ENCODE measurements around the gene RPS6KA5.

Gene RPS6KA5

DNA sequence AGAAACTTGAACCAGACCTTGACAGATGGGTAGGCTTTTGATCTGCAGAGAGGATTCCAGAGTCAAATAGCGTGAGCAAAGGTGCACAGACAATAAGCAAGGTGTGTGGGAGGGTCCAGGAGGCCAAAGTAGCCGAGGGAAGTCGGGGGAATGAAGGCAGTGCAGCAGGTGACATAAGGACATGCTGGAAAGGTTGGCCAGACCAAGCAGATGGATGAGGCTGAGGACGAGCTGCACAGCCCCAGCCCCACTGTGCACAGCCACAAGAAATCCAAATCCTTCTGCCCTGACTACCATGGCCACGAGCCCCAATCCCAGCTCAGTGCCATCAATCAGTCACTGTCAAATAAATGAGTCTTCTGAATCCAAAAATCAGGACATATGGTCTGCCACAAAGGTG, 249.6 kb downstream of the RPS6KA5 start:
- DNase-seq (ENCODE audit: insufficient read length, low spot score) (no peak), FAIRE-seq (no peak)
- TF ChIP-seq POLR2A (IDR thresholded peaks at IDR 0.05; ENCODE audit: low read depth, low read length) (no peak), POLR2AphosphoS5 (IDR thresholded peaks at IDR 0.05; ENCODE audit: low read depth, low read length) (no peak), POU2F2 (IDR thresholded peaks at IDR 0.05; ENCODE audit: low read depth, low read length) (no peak), PAX5 (IDR thresholded peaks at IDR 0.05; ENCODE audit: insufficient read depth, low read length, severe bottlenecking) (no peak), TAF1 (IDR thresholded peaks at IDR 0.05; ENCODE audit: low read depth, low read length) (no peak), SPI1 (IDR thresholded peaks at IDR 0.05; ENCODE audit: low read depth, low read length) (no peak)

DNA sequence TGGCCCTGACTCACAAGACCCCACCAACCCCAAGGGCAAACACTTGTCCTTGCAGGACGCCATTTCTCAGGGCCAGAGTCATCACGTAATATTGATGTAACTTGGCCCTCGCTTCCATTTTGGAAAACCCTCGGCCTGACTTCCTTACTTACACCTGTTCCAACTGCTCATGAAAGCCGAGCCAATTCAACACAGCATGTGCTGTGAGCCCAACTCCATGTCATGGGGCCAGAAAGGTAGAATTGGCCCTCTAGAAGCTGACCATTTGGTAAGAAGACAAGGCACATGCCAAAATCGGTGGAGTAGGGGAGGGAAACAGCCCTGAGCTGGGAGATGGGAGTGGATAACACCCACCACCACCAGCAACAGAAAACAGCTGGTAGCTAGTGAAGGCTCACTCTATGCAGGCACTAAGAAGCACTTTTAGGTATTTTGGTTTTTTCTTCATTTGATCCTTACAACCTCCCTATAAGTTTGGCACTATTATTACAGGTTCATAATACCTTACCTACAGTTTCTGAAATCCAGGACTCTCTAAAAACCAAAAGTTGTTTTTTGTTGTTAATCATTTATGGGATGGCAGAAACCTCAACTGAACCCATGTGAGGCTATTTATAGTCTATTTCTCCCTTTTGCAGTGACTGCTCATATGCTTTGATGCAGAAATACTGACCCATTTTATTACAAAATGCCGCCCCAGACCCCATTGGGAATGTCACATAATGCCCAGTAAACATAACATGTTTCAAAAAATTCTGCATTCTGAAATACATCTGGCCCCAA, 250.7 kb downstream of the RPS6KA5 start:
- no peak for TF ChIP-seq SPI1 (IDR thresholded peaks at IDR 0.05; ENCODE audit: low read depth, low read length)
- TF ChIP-seq PAX5 (IDR thresholded peaks at IDR 0.05; ENCODE audit: insufficient read depth, low read length, severe bottlenecking) = no peak
- no peak for TF ChIP-seq POLR2AphosphoS5 (IDR thresholded peaks at IDR 0.05; ENCODE audit: low read depth, low read length)
- TF ChIP-seq POU2F2 (IDR thresholded peaks at IDR 0.05; ENCODE audit: low read depth, low read length) = no peak
- no peak for TF ChIP-seq POLR2A (IDR thresholded peaks at IDR 0.05; ENCODE audit: low read depth, low read length)
- no peak for TF ChIP-seq TAF1 (IDR thresholded peaks at IDR 0.05; ENCODE audit: low read depth, low read length)
- no peak for DNase-seq (ENCODE audit: insufficient read length, low spot score)
- no peak for FAIRE-seq

DNA sequence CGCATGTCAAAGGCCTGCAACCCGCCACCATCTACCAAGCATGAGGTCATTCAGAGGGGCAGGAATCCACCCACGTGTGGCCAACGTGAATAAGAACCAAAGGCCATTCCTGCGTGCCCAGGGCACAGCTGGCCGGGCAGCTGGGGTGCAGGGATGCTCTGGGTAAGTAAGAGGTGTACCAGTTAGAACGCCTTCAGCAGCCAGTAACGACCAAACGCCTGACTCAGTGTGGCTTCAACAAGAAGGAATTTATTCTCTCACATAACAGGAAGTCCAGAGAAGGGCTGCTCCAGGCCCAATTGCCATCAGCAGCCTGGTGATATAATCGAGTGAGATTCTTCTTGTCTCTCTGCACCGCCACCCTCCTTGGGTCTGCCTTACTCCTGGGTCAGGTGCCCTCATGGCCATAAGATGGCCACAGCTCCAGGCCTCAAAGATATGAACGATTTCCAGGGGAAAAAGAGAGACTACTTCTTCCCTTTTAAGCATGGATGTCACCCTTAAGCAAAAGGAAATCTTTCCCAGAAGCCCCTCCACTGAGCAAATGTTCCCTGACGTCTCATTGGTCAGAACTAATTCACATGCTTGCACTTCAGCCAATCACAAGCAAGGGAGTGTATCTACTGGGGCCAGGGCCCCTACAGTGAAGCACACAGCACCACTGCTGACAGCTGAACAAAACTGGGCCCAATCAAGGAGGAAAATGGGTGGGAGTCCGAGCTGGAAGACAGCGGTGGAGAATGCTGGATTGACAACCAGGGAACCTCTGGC, 251.5 kb downstream of the RPS6KA5 start:
- DNase-seq (ENCODE audit: insufficient read length, low spot score) (no peak), FAIRE-seq (no peak)
- TF ChIP-seq SPI1 (IDR thresholded peaks at IDR 0.05; ENCODE audit: low read depth, low read length) (no peak), POLR2A (IDR thresholded peaks at IDR 0.05; ENCODE audit: low read depth, low read length) (no peak)

DNA sequence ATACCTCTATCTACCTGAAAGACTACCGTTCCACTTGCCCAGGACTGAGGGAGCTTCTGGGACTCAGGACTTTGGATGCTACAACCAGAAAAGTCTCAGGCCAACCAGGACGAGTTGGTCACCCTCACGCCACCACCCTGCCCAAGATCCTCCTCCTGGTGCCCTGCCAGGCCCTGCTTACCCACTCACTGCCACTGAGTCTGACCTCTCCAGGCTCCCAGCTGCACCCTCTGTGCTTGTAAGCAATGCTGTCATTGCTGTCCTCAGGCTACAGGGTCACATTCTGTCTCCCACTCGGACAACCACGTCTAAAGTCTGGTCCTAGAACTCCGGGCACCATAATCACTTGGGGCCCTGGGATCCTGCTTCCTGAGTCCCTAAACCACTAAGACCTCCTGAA, 253.4 kb downstream of the RPS6KA5 start:
- DNase-seq (ENCODE audit: insufficient read length, low spot score) (no peak), FAIRE-seq (no peak)
- TF ChIP-seq POLR2A (IDR thresholded peaks at IDR 0.05; ENCODE audit: low read depth, low read length) = no peak
- TF ChIP-seq SPI1 (IDR thresholded peaks at IDR 0.05; ENCODE audit: low read depth, low read length) = no peak
- no peak for TF ChIP-seq POLR2AphosphoS5 (IDR thresholded peaks at IDR 0.05; ENCODE audit: low read depth, low read length)
- no peak for TF ChIP-seq TAF1 (IDR thresholded peaks at IDR 0.05; ENCODE audit: low read depth, low read length)
- no peak for TF ChIP-seq PAX5 (IDR thresholded peaks at IDR 0.05; ENCODE audit: insufficient read depth, low read length, severe bottlenecking)
- TF ChIP-seq POU2F2 (IDR thresholded peaks at IDR 0.05; ENCODE audit: low read depth, low read length) = no peak

DNA sequence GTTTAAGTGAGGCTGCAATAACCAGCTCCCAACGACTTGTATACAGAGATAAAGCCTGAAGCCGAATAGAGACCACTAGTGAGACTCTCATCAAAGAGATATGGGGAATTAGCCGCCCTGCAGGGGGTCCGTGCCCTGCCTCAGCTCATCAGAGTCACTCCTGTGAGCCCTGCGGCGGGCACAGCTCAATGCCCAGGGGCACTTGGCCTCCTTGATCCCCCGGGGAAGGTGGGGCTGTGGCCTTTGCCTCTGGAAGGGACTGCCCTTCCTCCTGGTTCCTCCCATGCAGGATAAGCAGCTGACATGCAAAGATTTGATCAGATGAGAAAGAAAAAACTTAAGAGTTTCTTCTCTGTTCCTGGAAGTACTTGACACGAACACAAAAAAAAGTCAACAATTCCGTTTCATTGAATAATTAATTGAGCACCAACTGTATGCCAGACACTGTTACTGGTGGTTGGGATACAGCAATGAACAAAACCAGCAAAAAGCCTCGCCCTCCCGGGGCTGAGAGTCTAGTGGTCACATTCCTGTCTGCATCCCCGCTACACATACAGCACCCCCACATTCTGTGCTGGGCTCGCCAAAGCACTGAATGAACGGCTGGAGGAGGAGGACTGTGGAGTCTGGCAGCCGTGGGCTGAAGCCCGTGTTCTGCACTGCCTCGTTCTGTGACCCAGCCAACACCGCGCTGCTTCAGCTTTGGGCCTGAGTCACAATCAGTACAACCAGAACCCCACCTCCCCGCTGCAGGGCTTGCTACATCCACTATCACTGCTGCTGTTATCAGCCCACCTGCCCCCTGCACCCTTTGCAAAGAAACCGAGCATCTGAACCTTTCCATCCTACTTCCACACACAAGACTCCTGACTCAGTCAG, 254.5 kb downstream of the RPS6KA5 start:
- FAIRE-seq (no peak), DNase-seq (ENCODE audit: insufficient read length, low spot score) (no peak)

DNA sequence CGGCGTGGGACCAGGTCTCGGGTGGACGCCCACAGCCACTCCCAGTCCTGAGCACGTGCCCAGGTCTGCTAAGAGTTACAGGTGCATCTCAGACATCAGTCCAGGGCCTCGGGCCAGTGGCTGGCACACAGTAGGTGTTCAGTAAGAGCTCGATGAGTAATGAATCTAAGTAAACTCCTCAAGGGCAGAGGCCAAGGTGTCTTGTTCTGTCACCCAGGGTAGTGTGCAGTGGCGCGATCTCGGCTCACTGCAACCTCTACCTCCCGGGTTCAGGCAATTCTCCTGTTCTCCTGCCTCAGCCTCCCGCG, 255.4 kb downstream of the RPS6KA5 start:
- FAIRE-seq = no peak
- DNase-seq (ENCODE audit: insufficient read length, low spot score) = no peak
- TF ChIP-seq POLR2A (IDR thresholded peaks at IDR 0.05; ENCODE audit: low read depth, low read length) (no peak), PAX5 (IDR thresholded peaks at IDR 0.05; ENCODE audit: insufficient read depth, low read length, severe bottlenecking) (no peak), POU2F2 (IDR thresholded peaks at IDR 0.05; ENCODE audit: low read depth, low read length) (no peak), TAF1 (IDR thresholded peaks at IDR 0.05; ENCODE audit: low read depth, low read length) (no peak), POLR2AphosphoS5 (IDR thresholded peaks at IDR 0.05; ENCODE audit: low read depth, low read length) (no peak), SPI1 (IDR thresholded peaks at IDR 0.05; ENCODE audit: low read depth, low read length) (no peak)

More for the DNA sequence above, 254.5 kb downstream of the RPS6KA5 start:
- TF ChIP-seq POU2F2 (IDR thresholded peaks at IDR 0.05; ENCODE audit: low read depth, low read length) (no peak), POLR2AphosphoS5 (IDR thresholded peaks at IDR 0.05; ENCODE audit: low read depth, low read length) (no peak), SPI1 (IDR thresholded peaks at IDR 0.05; ENCODE audit: low read depth, low read length) (no peak)

DNA sequence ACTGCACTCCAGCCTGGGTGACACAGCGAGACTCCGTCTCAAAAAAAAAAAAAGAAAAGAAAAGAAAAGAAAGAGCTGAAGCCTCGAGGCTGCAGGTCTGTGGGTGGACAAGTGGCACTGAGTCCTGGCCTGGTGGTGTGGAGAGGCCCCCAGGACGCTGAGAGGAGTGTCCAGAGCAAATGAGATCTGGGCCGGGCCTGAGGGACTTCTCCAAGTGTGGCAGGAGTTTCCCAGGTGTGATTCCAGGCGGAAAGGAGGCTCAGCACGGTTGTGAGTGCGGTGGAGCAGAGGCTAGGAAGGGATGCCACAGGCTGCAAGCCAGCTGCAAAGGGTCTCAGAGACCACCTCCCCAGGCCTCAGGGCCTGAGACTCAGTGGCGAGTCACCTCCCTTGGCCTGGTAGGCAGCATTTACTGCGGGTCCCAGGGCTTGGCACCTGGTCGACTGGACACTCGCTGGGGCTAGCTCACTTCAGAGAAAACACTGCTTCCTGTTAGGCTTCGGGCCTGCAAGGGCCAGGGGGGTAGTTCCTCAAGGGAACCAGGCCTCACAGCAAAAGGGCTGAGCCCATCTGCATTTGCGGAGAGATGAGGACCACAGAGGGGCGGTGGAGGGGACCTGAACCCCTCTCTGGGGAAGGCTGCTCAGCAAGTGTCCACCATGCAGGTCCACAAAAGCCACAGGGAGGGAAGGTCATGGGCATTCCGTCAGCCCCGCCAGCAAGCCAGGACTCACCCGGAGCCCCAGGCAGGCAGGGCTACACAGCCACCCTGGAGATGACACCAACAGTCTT, 256.0 kb downstream of the RPS6KA5 start:
- no peak for FAIRE-seq
- TF ChIP-seq SPI1 (IDR thresholded peaks at IDR 0.05; ENCODE audit: low read depth, low read length) (no peak), PAX5 (IDR thresholded peaks at IDR 0.05; ENCODE audit: insufficient read depth, low read length, severe bottlenecking) (no peak), POLR2A (IDR thresholded peaks at IDR 0.05; ENCODE audit: low read depth, low read length) (no peak), POLR2AphosphoS5 (IDR thresholded peaks at IDR 0.05; ENCODE audit: low read depth, low read length) (no peak), POU2F2 (IDR thresholded peaks at IDR 0.05; ENCODE audit: low read depth, low read length) (no peak), TAF1 (IDR thresholded peaks at IDR 0.05; ENCODE audit: low read depth, low read length) (no peak)

DNA sequence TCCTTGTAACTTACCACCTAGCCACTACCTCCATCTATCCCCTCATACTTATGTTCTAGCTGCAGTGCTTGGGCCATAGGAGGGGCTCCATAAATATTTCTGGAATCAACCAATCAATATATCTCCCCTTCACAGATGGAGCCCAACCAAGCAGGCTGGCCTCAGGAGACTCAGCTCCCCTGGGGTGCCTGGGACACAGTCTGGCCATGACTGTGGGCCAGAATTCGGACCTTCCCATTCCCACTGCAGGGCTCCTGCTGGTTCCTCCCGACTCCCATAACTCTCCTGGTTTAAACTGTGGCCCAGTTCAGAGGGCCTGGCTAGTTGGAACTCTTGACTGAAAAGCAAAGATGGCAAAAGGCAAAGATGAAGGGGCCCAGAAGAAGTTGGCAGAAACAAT, 257.2 kb downstream of the RPS6KA5 start:
- TF ChIP-seq POLR2AphosphoS5 (IDR thresholded peaks at IDR 0.05; ENCODE audit: low read depth, low read length) (no peak), PAX5 (IDR thresholded peaks at IDR 0.05; ENCODE audit: insufficient read depth, low read length, severe bottlenecking) (no peak), TAF1 (IDR thresholded peaks at IDR 0.05; ENCODE audit: low read depth, low read length) (no peak), POLR2A (IDR thresholded peaks at IDR 0.05; ENCODE audit: low read depth, low read length) (no peak), POU2F2 (IDR thresholded peaks at IDR 0.05; ENCODE audit: low read depth, low read length) (no peak), SPI1 (IDR thresholded peaks at IDR 0.05; ENCODE audit: low read depth, low read length) (no peak)
- DNase-seq (ENCODE audit: insufficient read length, low spot score) (no peak), FAIRE-seq (no peak)

More for the DNA sequence above, 256.0 kb downstream of the RPS6KA5 start:
- no peak for DNase-seq (ENCODE audit: insufficient read length, low spot score)
